Osteocyte (in vitro differentiated cells): ENCODE measurements around the gene SMARCB1. TPM values are rescaled to one million over a fixed set of nuclear protein-coding genes. Genes with fewer than 3 reads are reported as not detected.

Source experiments
- DNase-seq: peaks from one replicate; pipeline ENCODE4 v3.0.0; 2021; ENCODE audit warnings: mixed read lengths; ENCODE audit not compliant: unreplicated experiment; ENCODE audit errors: extremely low spot score
- H3K27ac Mint-ChIP-seq: one replicate; pipeline ENCODE4 v1.8.0; 2021; ENCODE audit warnings: mild to moderate bottlenecking, mixed read lengths; ENCODE audit not compliant: unreplicated experiment
- H3K27me3 Mint-ChIP-seq: one replicate; pipeline ENCODE4 v1.8.0; 2021; ENCODE audit warnings: mixed read lengths; ENCODE audit not compliant: unreplicated experiment
- H3K36me3 Mint-ChIP-seq: one replicate; pipeline ENCODE4 v1.8.0; 2021; ENCODE audit warnings: mixed read lengths; ENCODE audit not compliant: unreplicated experiment
- H3K4me1 Mint-ChIP-seq: one replicate; pipeline ENCODE4 v1.8.0; 2021; ENCODE audit warnings: mixed read lengths; ENCODE audit not compliant: unreplicated experiment
- H3K4me3 Mint-ChIP-seq: one replicate; pipeline ENCODE4 v1.8.0; 2021; ENCODE audit warnings: mild to moderate bottlenecking, moderate library complexity, mixed read lengths; ENCODE audit not compliant: unreplicated experiment
- H3K9me3 Mint-ChIP-seq: one replicate; pipeline ENCODE4 v1.8.0; 2021; ENCODE audit warnings: mixed read lengths; ENCODE audit not compliant: unreplicated experiment
- CTCF ChIP-seq: fragments of 200-600 bp; sonication (generic); IDR thresholded peaks from 2 replicates; pipeline ENCODE4 v1.5.0; 2021; ENCODE audit warnings: antibody characterized with exemption, mild to moderate bottlenecking, moderate library complexity
- total RNA-seq: library from RNA; stranded (reverse); gene quantifications from 2 replicates; pipeline ENCODE4 v1.2.1, GENCODE V29; 2021

SMARCB1 gene
- total RNA-seq, 1 donor from 2014 or later, result 126 TPM

GRCh38 chr22:23832226-23833016 is 45.7 kb downstream of the SMARCB1 start:
- Mint-ChIP-seq H3K27ac (peak overlapping the region; percentile 41), H3K4me3 (no peak overlapping the region), H3K36me3 (peaks cover 27% of the 10 kb centered on the region), H3K27me3 (no peaks in the 10 kb centered on the region), H3K4me1 (peaks cover 24% of the 10 kb centered on the region), H3K9me3 (no peaks in the 10 kb centered on the region)
- no peak for DNase-seq
- no peak for TF ChIP-seq CTCF

GRCh38 chr22:23833017-23833751 is 46.4 kb downstream of the SMARCB1 start:
- Mint-ChIP-seq H3K4me1 (peaks cover 27% of the 10 kb centered on the region), H3K27ac (no peak overlapping the region), H3K36me3 (peaks cover 26% of the 10 kb centered on the region), H3K27me3 (no peaks in the 10 kb centered on the region), H3K9me3 (no peaks in the 10 kb centered on the region), H3K4me3 (no peak overlapping the region)
- no peak for TF ChIP-seq CTCF
- no peak for DNase-seq

- H3K27ac Mint-ChIP-seq, result no peak overlapping the region
- no peak overlapping the region for H3K4me3 Mint-ChIP-seq
- no peak for TF ChIP-seq CTCF
- no peaks in the 10 kb centered on the region for H3K27me3 Mint-ChIP-seq
- DNase-seq, result no peak
- H3K4me1 Mint-ChIP-seq, result peaks cover 30% of the 10 kb centered on the region
- H3K36me3 Mint-ChIP-seq, result peaks cover 22% of the 10 kb centered on the region
- no peaks in the 10 kb centered on the region for H3K9me3 Mint-ChIP-seq
Measured at GRCh38 chr22:23833911-23834317, 47.1 kb downstream of the SMARCB1 start.

- H3K27ac Mint-ChIP-seq, result no peak overlapping the region
- TF ChIP-seq CTCF, result no peak
- H3K9me3 Mint-ChIP-seq, result no peaks in the 10 kb centered on the region
- peaks cover 32% of the 10 kb centered on the region for H3K4me1 Mint-ChIP-seq
- H3K27me3 Mint-ChIP-seq, result no peaks in the 10 kb centered on the region
- peaks cover 18% of the 10 kb centered on the region for H3K36me3 Mint-ChIP-seq
- DNase-seq, result no peak
- H3K4me3 Mint-ChIP-seq, result no peak overlapping the region
Measured at GRCh38 chr22:23834406-23834792, 47.6 kb downstream of the SMARCB1 start.

- Mint-ChIP-seq H3K9me3 (no peaks in the 10 kb centered on the region), H3K27ac (no peak overlapping the region), H3K27me3 (no peaks in the 10 kb centered on the region), H3K36me3 (peaks cover 13% of the 10 kb centered on the region), H3K4me3 (no peak overlapping the region), H3K4me1 (peaks cover 29% of the 10 kb centered on the region)
- TF ChIP-seq CTCF, result no peak
- no peak for DNase-seq
Measured at GRCh38 chr22:23834793-23835483, 48.2 kb downstream of the SMARCB1 start.
